ENCODE data around the gene KATNAL2.
"Not testable (repeated sequence)": the region's sequence is repeated elsewhere in the genome, so short reads cannot be mapped to it uniquely, and the experiment has no call there.

KATNAL2 gene

DNA sequence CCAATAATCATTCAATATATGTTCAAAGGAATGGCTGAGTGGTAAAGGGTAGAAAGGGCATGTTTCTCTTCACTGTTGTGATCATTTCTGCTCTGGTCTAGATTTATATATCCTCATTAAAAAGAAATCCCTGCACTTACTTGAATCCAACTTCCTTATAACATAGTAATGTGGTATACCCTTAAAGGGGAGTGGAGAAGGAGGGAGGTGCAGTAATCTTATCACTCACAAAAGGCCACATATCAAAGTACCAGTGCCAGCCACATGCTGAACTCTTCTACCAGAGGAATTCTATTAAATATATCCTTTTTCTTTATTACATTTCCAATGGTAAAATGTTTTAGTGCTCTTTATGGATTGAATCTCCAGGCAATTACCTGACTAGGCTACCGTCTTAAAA lies 3.3 kb downstream of the KATNAL2 start:
- no peak for DNase-seq (ENCODE audit: extremely low spot score, insufficient read length, low read depth)
- FAIRE-seq = no peak

DNA sequence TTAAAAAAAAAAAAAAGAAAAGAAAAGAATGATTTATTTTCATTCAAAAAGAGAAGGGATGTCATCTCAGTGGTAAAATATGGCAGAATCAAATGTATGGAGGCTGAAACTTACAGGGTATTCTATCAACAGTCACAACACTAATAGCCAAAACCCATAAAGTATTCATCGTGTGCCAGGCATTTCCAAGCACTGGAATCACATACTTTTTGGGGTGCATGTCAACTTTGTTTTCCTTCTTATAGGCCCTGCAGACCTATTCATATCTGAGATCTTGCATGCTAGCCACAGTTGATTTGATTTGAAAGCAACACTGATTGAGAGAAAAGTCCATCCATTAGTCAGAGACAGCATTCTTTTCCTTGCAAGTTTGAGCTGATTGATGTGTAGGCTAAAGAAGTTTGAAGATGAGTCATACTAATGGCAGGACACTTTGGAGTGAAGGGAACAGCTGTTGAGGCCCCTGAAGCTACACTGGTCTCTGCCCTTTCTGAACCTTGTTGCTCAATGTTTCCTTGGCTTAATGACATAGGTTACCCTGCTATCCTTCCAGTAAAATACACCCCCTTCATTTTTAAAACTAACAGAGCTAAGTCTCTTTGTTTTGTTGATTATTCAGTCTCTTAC lies 22.0 kb downstream of the KATNAL2 start:
- DNase-seq (ENCODE audit: extremely low spot score, insufficient read length, low read depth) (no peak), FAIRE-seq (no peak)

DNA sequence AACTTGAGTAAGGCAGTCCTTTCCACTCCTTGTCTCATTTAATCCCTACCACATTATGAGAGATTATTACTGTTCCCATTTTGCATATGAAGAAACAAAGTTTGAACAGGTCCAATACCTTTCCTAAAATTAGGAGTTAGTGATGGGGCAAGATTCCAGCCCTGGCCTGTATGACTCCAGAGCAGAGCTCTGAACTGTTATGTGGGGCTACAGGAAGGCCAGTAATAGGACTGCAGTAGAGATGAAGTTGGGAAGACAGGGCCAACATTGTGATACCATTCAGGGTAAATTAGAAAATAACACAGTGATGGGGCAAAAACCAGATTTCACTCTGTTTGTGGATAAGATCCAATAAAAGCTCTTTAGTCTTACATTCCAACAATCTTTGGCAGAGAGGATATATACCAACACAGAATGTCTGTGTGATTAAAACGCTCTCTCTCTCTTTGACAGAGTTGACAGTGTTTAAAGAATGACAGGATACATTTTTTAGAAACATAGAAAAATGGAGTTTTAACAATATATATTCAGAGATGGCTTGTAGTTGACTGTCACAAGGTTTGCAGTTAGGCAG lies 22.7 kb downstream of the KATNAL2 start:
- FAIRE-seq = no peak
- no peak for DNase-seq (ENCODE audit: extremely low spot score, insufficient read length, low read depth)

DNA sequence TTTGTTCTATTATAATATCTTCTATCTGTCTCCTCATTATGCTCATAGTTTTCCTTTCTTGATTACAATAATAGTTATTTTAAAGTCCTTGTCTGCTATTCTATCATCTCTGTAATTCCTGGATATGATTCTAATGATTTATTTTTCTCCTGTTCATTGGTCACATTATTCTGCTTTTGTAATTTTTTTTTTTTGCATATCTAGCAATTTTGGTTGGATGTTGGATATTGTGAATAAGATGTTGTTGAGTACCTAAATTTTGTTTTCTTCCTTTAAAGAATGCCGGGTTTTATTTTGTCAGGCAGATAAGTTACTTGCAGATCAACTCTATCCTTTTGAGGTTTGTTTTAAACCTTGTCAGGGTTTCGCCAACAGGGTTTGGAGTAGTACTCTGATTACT lies 25.2 kb downstream of the KATNAL2 start:
- no peak for DNase-seq (ENCODE audit: extremely low spot score, insufficient read length, low read depth)
- FAIRE-seq = no peak

DNA sequence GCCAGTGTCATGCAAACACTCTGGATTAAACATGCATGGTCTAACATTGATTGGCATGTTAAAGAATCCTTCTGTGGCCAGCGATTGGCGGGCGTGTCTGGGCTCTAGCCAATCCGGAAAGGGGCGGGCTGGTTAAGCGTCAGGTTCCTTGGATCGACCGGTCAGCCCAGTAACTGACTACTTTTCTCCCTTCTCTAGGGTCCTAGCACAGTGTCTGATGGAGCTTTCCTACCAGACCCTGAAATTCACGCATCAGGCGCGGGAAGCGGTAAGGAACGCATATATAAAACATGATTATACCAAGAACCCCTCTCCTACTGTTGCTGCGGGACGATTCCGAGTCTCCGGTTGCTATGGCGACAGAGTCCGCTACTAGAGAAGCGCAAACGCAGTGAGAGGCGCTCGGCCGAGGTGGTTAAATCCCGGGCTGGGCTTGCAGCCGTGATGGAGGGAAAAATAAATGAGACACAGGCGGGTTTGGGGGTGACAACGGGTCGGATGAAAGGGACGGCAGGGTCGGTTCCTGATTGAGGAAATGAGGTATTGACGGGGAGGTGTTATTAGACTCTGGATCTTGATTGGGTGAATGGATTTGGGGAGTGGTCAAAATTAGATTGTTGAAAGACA lies 29.4 kb downstream of the KATNAL2 start:
- FAIRE-seq (peak; percentile 95), DNase-seq (ENCODE audit: extremely low spot score, insufficient read length, low read depth) (peak; percentile 68)

DNA sequence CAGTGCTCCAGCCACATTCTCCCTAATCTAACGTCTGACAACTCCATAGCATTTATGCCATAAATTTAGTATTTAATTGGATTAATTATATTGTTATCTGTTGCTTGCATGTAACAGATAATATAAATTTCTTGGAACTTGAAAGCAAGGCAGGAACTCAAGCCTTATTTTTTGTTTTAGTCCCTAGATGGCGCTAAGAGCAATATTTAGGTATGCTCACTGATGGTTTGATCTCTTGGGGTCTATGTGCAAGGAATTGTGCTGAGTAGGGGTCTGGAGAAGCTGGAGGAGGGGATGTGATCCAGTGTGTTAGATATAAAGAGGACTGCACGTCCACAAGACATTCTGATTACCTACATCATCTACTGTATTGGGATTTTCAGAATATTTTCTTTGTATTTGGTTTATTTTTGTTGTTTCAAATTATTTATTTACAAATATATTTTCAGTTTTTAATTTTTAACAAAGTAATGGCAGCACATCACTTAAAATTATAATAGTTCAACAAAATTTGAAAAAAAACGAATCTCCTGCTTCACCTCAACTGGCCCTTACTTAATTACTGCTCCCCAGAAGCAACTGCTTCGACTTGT lies 32.8 kb downstream of the KATNAL2 start:
- DNase-seq (ENCODE audit: extremely low spot score, insufficient read length, low read depth) (no peak), FAIRE-seq (peak; percentile 53)

GRCh38 chr18:46953195-46953594 lies 35.8 kb downstream of the KATNAL2 start:
- FAIRE-seq = no peak

DNA sequence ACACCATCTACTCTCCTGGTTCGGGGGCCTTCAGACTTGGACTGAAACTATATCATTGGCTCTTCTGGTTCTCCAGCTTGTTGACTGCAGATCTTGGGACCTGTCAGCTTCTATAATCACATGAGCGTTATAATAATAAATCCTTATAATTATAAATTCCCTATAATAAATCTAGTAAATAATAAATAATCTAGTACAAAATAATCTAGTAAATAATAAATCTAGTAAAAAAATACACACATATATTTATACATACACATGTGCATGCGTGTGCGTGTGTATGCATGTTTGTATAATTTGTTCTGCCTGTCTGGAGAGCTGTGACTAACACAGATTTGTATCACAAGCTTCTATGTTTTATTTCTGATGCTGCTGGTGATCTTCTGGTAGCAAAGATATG lies 40.8 kb downstream of the KATNAL2 start:
- FAIRE-seq = no peak
- DNase-seq (ENCODE audit: extremely low spot score, insufficient read length, low read depth) = no peak

More at GRCh38 chr18:46953195-46953594, 35.8 kb downstream of the KATNAL2 start:
- no peak for DNase-seq (ENCODE audit: extremely low spot score, insufficient read length, low read depth)

GRCh38 chr18:46963656-46964578 lies 46.5 kb downstream of the KATNAL2 start:
- not testable (repeated sequence) for FAIRE-seq; DNase-seq (ENCODE audit: extremely low spot score, insufficient read length, low read depth)

DNA sequence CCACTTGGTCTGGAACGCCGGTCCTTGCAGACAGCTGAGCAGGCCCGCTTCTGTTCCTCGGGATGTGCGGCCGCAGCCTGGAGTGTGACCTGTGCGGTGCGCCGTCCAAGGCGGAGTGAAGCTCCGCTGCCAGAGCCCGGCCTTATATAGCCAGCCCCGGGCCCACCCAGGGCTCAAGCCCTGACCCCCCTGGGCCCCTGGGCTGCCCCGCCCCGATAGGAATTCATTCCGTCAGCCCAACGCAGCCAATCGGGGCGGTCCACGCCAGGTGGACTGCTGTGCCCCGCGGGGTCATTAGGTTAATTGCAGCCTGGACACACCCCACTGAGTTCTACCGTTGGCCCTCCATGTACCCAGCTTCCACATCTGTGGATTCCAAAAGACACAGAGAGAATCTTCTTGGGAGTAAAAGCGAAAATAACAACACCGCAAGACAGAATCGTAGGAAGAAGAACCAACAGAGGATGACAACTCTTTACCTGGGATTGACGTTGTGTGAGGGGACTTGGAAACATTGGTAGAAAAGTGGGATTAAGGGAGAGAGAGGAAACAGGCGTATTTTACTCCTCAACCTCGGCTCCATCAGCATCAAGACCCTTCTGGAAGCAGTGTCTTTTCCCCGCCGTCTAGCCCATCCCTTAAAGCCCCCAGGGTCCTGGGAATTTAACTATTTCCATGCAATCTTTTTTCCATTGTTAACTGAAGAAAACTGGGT lies 47.3 kb downstream of the KATNAL2 start:
- not testable (repeated sequence) for DNase-seq (ENCODE audit: extremely low spot score, insufficient read length, low read depth); FAIRE-seq

DNA sequence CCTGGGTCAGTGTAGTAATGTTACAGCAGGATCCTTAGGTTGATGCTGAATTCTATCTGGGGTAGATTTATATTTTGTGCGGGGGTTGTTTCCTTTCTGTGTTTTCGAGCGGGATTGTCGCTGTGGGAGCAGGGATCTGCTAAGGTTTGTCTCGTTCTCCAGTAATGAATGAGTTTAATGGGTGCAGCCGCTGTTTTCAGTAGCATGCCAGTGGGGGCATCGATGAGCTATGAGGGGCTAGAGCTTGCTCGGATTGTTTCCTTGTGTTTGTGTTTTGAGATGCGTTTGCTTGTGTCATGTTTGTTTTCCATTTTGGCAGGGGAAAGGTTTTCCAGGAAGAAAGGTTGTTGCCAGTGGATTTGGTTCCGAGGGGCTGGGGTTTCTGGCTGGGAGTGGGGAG lies 48.9 kb downstream of the KATNAL2 start:
- not testable (repeated sequence) for FAIRE-seq; DNase-seq (ENCODE audit: extremely low spot score, insufficient read length, low read depth)

- not testable (repeated sequence) for FAIRE-seq; DNase-seq (ENCODE audit: extremely low spot score, insufficient read length, low read depth)
Observed at GRCh38 chr18:46969551-46969950, 52.1 kb downstream of the KATNAL2 start.

DNA sequence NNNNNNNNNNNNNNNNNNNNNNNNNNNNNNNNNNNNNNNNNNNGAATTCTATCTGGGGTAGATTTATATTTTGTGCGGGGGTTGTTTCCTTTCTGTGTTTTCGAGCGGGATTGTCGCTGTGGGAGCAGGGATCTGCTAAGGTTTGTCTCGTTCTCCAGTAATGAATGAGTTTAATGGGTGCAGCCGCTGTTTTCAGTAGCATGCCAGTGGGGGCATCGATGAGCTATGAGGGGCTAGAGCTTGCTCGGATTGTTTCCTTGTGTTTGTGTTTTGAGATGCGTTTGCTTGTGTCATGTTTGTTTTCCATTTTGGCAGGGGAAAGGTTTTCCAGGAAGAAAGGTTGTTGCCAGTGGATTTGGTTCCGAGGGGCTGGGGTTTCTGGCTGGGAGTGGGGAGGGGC lies 102.5 kb downstream of the KATNAL2 start:
- not testable (repeated sequence) for FAIRE-seq; DNase-seq (ENCODE audit: extremely low spot score, insufficient read length, low read depth)

DNA sequence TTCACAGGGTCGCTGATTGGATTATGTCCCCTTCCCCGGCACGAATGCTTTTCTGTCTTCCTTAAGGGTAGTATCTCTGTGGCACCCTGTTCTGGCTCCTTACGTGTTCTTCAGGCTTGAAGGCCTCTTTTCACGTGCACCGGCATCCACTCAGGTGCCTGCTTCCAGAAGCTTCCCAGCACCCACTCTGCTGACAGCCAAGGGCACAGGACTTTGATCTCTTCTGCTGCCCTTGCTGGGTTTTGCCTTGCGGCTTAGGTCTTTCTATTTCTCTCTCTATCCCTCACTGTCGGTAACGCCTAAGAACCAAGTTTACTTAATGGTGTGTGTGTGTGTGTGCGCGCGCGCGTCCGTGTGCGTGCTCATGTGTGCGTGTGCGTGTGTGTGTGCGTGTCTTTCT lies 103.4 kb downstream of the KATNAL2 start:
- not testable (repeated sequence) for FAIRE-seq; DNase-seq (ENCODE audit: extremely low spot score, insufficient read length, low read depth)

DNA sequence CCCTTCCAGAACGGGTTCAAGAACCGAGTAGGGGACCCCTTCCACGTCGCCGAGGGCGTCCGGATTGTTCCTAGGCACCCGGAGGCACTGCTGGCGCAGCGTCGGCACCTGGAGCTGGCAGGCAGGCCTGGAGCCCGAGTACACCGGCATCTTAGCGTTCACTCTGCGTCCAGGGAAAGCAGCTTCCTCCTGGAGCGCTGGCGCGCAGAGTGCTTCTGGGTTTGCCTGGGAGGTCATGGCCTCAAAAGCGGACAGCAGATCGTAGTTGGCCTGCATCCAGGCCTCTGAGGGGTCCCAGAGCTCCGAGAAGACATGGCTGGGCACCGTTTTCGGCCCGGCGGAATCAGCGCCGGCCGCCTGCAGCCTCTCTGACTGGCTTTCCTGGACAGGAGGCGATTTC lies 105.4 kb downstream of the KATNAL2 start:
- not testable (repeated sequence) for FAIRE-seq; DNase-seq (ENCODE audit: extremely low spot score, insufficient read length, low read depth)

DNA sequence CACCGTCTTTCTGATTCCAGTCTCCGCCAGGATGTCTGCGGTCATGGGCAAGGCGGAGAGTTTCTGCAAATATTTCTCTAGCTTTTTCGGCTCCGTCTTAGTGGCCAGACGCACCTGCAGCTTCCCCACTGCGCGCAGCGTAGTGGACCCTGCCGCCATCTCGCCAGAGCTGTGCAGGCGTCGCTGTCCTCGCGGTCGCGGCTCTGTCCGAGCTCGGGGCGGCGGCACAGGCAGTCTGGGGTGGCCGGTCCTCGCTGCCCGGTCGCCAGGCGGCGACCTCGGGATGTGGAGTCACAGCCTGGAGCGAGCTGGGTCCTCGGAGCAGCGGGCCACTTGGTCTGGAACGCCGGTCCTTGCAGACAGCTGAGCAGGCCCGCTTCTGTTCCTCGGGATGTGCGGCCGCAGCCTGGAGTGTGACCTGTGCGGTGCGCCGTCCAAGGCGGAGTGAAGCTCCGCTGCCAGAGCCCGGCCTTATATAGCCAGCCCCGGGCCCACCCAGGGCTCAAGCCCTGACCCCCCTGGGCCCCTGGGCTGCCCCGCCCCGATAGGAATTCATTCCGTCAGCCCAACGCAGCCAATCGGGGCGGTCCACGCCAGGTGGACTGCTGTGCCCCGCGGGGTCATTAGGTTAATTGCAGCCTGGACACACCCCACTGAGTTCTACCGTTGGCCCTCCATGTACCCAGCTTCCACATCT lies 106.5 kb downstream of the KATNAL2 start:
- DNase-seq (ENCODE audit: extremely low spot score, insufficient read length, low read depth); FAIRE-seq: not testable (repeated sequence)

DNA sequence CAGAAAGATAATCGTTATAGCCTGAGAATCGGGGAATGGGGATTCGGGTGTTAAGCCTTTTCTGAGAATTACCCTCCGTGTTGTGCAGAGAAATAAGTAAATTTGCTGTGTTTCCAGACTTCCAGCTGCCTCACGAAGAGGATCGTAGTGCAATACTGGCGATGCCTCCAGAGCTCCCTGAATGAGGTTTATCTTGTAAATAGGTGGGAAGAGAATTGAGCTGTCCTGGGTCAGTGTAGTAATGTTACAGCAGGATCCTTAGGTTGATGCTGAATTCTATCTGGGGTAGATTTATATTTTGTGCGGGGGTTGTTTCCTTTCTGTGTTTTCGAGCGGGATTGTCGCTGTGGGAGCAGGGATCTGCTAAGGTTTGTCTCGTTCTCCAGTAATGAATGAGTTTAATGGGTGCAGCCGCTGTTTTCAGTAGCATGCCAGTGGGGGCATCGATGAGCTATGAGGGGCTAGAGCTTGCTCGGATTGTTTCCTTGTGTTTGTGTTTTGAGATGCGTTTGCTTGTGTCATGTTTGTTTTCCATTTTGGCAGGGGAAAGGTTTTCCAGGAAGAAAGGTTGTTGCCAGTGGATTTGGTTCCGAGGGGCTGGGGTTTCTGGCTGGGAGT lies 108.3 kb downstream of the KATNAL2 start:
- FAIRE-seq; DNase-seq (ENCODE audit: extremely low spot score, insufficient read length, low read depth): not testable (repeated sequence)

- DNase-seq (ENCODE audit: extremely low spot score, insufficient read length, low read depth); FAIRE-seq: not testable (repeated sequence)
Observed at GRCh38 chr18:47028738-47029137, 111.3 kb downstream of the KATNAL2 start.

Data from GM18507 (cell line).